CD4-positive, alpha-beta T cell treated with Interleukin-15 for 4 hours (primary cell): Measurements from ENCODE around the gene PSMD4.
"Not testable (repeated sequence)": the region's sequence is repeated elsewhere in the genome, so short reads cannot be mapped to it uniquely, and the experiment has no call there.

Source experiments
- DNase-seq: peaks from one replicate; pipeline ENCODE4 v3.0.0-alpha.2; 2020; ENCODE audit warnings: low spot score

The PSMD4 gene

DNA sequence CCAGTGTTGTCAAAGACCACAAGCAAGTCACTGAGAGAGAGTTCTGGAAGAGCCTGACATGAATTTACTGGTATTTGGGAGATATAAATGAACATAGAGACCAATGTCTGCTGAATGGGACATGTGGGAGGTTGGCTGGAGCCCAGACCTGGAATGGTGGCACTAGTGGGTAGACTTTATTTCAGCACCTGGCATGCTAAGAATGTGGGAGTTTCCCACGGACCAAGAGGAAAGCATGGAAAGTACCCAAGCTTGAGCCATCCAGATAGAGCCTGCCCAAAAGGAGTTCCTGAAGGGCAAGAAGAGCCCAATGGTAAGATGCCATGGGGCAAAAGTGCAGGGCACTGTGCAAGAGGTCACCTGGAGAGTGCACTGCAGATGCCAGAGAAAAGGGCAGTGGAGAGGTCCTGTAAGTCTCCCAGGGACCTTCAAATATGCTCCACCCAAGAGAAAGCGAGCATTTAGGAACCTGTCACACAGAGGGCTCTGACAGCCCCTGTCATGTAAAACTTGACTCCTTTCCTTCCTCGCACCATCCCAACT, 19.5 kb downstream of the PSMD4 start:
- no peak for DNase-seq

DNA sequence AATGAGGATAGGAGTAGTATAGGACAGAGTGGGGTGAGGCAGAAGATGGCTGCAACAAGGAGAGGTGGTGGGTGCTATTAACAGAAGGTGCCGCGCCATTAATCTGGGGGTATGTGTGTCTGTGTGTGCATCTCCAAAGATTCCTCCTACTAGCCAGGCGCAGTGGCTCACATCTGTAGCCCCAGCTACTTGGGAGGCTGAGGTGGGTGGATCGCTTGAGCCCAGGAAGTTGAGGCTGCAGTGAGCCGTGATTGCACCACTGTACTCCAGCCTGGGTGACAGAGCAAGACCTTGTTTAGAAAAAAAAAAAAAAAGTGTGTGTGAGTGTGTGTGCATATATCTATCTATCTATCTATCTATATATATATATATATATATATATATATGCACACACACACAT, 20.8 kb downstream of the PSMD4 start:
- not testable (repeated sequence) for DNase-seq

GRCh38 chr1:151277249-151277648, 22.7 kb downstream of the PSMD4 start:
- DNase-seq = no peak

GRCh38 chr1:151281225-151281968, 26.9 kb downstream of the PSMD4 start:
- DNase-seq = peak; percentile 97

DNA sequence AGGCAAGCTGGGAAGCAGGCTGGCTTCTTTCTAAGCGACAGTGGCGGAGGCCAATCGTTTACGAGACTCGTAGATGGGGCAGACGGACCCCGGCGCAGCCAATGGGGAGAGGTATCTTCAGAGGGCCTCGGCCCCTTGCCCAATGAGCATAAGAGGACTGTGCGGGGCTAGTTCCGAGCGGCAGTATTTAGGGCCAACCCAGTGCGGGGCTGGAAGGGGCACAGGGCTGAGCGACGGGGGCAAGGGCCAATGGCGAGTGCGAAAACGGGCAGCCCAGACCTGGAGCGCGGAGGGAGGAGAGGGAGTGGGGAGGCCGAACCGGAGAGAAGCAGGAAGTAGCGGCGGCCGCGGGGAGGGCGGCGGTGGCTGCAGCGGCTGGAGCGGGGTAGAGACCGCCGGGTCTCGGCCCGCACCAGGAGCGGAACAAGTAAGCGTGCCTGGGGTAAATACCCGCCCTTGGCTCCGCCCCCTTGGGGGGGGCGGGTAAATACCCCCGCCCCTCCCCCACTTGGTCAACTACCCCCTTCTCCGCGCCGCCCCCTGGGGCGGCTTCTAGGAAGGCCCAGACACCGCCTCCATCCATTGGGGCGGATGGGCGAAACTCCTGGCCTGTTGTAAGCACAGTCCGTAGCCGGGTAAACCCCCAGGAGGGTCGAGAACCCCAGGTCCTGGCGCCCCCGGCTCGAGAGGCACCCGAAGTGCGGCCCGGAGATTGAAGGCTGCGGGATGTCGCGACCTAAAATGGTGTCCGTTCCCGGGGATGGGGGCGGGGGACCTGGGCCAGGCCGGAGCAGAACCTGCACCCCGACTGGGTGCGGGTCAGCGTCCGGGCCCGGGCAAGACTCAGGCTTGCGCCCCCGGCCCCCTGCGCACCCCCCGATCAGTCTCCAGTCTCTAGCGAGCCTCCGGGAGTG, 27.7 kb downstream of the PSMD4 start, which contains the start of gene ZNF687:
Gene ZNF687 (plus strand): TSS at position 331 of the 914 bp plus-strand sequence. CDS start 3,993 bp downstream, outside the sequence.
- peak; percentile 99 for DNase-seq

- peak; percentile 11 for DNase-seq
Measured at GRCh38 chr1:151282883-151283725, 28.6 kb downstream of the PSMD4 start.

GRCh38 chr1:151284013-151284577, 29.6 kb downstream of the PSMD4 start:
- DNase-seq = no peak

GRCh38 chr1:151286619-151287340, 32.2 kb downstream of the PSMD4 start:
- DNase-seq = no peak

DNA sequence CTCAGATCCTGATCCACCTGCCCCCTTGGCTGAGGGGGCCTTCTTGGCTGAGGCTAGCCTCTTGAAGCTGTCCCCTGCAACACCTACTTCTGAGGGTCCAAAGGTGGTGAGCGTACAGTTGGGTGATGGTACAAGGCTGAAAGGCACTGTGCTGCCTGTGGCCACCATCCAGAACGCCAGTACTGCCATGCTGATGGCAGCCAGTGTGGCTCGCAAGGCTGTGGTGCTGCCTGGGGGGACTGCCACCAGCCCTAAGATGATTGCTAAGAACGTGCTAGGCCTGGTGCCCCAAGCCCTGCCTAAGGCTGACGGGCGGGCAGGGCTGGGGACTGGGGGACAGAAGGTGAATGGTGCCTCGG, 32.8 kb downstream of the PSMD4 start:
- DNase-seq = no peak

DNA sequence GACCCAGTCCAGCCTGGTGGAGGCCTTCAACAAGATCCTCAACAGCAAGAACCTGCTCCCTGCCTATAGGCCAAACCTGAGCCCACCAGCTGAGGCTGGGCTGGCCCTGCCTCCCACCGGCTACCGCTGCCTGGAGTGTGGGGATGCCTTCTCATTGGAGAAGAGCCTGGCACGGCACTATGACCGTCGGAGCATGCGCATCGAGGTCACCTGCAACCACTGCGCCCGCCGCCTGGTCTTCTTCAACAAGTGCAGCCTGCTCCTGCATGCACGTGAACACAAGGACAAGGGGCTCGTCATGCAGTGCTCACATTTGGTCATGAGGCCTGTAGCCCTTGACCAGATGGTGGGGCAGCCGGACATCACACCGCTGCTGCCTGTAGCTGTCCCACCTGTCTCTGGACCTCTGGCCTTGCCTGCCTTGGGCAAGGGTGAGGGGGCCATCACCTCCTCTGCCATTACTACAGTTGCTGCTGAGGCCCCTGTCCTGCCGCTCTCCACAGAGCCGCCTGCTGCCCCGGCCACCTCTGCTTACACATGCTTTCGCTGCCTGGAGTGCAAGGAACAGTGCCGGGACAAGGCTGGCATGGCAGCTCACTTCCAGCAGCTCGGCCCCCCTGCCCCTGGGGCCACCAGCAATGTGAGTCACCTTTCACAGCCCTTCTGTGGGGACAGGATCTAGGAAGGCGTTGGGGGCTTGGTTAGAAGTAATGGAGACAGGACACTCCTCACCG, 33.4 kb downstream of the PSMD4 start:
- DNase-seq = no peak

- no peak for DNase-seq
Measured at GRCh38 chr1:151288502-151288901, 34.0 kb downstream of the PSMD4 start.

GRCh38 chr1:151289080-151289935, 34.8 kb downstream of the PSMD4 start:
- no peak for DNase-seq

DNA sequence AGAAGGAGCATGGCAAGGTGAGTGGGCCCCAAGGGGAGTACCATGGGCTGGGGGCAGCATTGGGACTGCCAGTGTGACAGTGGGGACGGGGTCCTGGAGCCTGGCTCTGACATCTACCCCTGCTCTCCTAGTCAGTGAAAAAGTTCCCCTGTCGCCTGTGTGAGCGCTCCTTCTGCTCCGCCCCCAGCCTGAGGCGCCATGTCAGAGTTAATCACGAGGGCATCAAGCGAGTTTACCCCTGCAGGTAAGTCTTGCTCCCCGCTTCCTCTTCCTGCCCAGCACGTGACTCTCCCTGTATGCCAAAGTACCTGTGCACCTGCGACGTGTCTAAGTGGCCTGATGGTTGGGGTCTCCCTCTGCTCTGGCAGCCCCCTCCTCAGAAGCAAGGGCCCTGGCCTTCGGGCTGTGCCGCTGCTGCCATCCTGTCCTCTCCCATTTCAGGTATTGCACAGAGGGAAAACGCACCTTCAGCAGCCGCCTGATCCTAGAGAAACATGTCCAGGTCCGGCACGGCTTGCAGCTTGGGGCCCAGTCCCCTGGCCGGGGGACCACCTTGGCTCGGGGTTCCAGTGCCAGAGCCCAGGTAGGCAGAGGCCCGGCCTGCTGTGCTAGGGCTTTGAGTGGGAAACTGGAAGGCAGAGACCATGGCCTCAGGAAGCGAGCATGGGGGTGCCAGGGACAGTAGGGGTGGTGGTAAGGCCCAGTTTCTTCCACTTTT, 35.6 kb downstream of the PSMD4 start:
- DNase-seq = no peak

- DNase-seq = no peak
Measured at GRCh38 chr1:151290709-151291303, 36.3 kb downstream of the PSMD4 start.

- DNase-seq = no peak
Measured at GRCh38 chr1:151292207-151293030, 37.9 kb downstream of the PSMD4 start.

DNA sequence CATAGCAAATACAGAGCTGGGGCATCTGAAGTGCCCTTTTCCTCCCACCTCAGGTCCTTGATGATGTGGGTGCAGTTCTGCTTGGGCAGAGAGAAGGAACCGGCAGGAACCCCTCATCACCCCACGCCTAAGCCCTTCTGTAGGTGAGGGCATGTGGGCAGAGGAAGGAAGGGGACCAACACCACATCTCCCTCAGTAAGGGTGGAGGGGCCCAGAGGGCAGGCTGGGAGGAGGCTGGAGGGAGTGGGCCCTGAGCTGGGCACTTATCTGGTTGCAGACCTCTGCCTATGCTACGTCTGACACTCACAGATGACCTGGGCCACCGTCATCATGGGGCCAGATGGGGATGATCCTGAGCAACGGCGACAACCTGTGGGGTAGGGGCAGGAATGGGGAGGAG, 38.6 kb downstream of the PSMD4 start:
- DNase-seq = no peak
